ENCODE data around the gene HDGF. TPM values are rescaled to one million over a fixed set of nuclear protein-coding genes. Genes with fewer than 3 reads are reported as not detected.

Gene HDGF
- total RNA-seq, 1 donor = 146 TPM

- DNase-seq (ENCODE audit: low read depth) = peak; percentile 95
- peak overlapping the region; percentile 93 for H3K4me3 ChIP-seq (ENCODE audit: low read depth, low read length)
- TF ChIP-seq CTCF (IDR thresholded peaks at IDR 0.05; ENCODE audit: insufficient read depth, low read length) = peak; percentile 6
These were observed 4.5 kb downstream of the HDGF start for GRCh38 chr1:156746728-156747631.

GRCh38 chr1:156746406-156746727 lies 5.1 kb downstream of the HDGF start:
- no peak for TF ChIP-seq CTCF (IDR thresholded peaks at IDR 0.05; ENCODE audit: insufficient read depth, low read length)
- DNase-seq (ENCODE audit: low read depth) = no peak
- H3K4me3 ChIP-seq (ENCODE audit: low read depth, low read length) = peak overlapping the region; percentile 65

GRCh38 chr1:156745881-156746280 lies 5.6 kb downstream of the HDGF start:
- no peak for DNase-seq (ENCODE audit: low read depth)
- no peak overlapping the region for H3K4me3 ChIP-seq (ENCODE audit: low read depth, low read length)
- TF ChIP-seq CTCF (IDR thresholded peaks at IDR 0.05; ENCODE audit: insufficient read depth, low read length) = no peak

- H3K4me3 ChIP-seq (ENCODE audit: low read depth, low read length) = no peak overlapping the region
- DNase-seq (ENCODE audit: low read depth) = no peak
- TF ChIP-seq CTCF (IDR thresholded peaks at IDR 0.05; ENCODE audit: insufficient read depth, low read length) = no peak
These were observed 6.6 kb downstream of the HDGF start for GRCh38 chr1:156744786-156745419.

GRCh38 chr1:156744344-156744743 lies 7.1 kb downstream of the HDGF start:
- H3K4me3 ChIP-seq (ENCODE audit: low read depth, low read length) = no peak overlapping the region
- no peak for TF ChIP-seq CTCF (IDR thresholded peaks at IDR 0.05; ENCODE audit: insufficient read depth, low read length)
- DNase-seq (ENCODE audit: low read depth) = no peak

- H3K4me3 ChIP-seq (ENCODE audit: low read depth, low read length) = no peak overlapping the region
- no peak for TF ChIP-seq CTCF (IDR thresholded peaks at IDR 0.05; ENCODE audit: insufficient read depth, low read length)
- no peak for DNase-seq (ENCODE audit: low read depth)
These were observed 7.8 kb downstream of the HDGF start for GRCh38 chr1:156743367-156744302.
